PC-9 (cell line): Measurements from ENCODE around the gene SCYGR2. TPM values are rescaled to one million over a fixed set of nuclear protein-coding genes. Genes with fewer than 3 reads are reported as not detected.

Experiments
- BruUV-seq: library from RNA; stranded (reverse); fragments of 400-500 nt; replicated peaks from 2 replicates; lab custom pipeline; 2021; lab: Mats Ljungman, UMichigan
- CTCF ChIA-PET: fragments of 300-600 bp; sonication (Branson Sonifier 250); formaldehyde crosslinking; loops from one replicate; lab custom pipeline; 2022; ENCODE audit warnings: antibody characterized with exemption; lab: Charles Lee
- POLR2A ChIA-PET: fragments of 300-600 bp; sonication (Branson Sonifier 250); formaldehyde crosslinking; loops from one replicate; lab custom pipeline; 2022; ENCODE audit warnings: antibody characterized with exemption; ENCODE audit not compliant: unreplicated experiment; lab: Charles Lee
- DNase-seq, 2 experiments: peaks; one replicate each; pipeline versions ENCODE4 v3.0.0 to v3.0.0-alpha.2; 2015 to 2022; ENCODE audit warnings: mixed read lengths in 1 of 2
- H2AFZ ChIP-seq: fragments of 200-600 bp; sonication (generic); 2 replicates; pipeline ENCODE4 v1.8.1; 2017; ENCODE audit warnings: antibody characterized with exemption
- H3F3A ChIP-seq: fragments of 200-600 bp; sonication (generic); 2 replicates; pipeline ENCODE4 v1.8.1; 2017; ENCODE audit warnings: antibody characterized with exemption, mild to moderate bottlenecking, low read depth; ENCODE audit not compliant: insufficient read depth
- H3K27ac ChIP-seq: fragments of 200-600 bp; sonication (generic); 2 replicates; pipeline ENCODE4 v1.6.1; 2016; ENCODE audit warnings: mixed run types
- H3K27me3 ChIP-seq: fragments of 200-600 bp; sonication (generic); 2 replicates; pipeline ENCODE4 v1.6.1; 2016; ENCODE audit warnings: low read depth, mixed run types; ENCODE audit not compliant: insufficient read depth
- H3K36me3 ChIP-seq: fragments of 200-600 bp; sonication (generic); 2 replicates; pipeline ENCODE4 v1.6.1; 2016; ENCODE audit warnings: low read depth, mixed run types
- H3K4me1 ChIP-seq: fragments of 200-600 bp; sonication (generic); replicated peaks from 2 replicates; pipeline ENCODE4 v1.6.1; 2016; ENCODE audit warnings: mixed run types; ENCODE audit not compliant: insufficient read depth
- H3K4me2 ChIP-seq: fragments of 200-600 bp; sonication (generic); 2 replicates; pipeline ENCODE4 v1.6.1; 2017; ENCODE audit warnings: mixed run types
- H3K4me3 ChIP-seq: fragments of 200-600 bp; sonication (generic); 2 replicates; pipeline ENCODE4 v1.6.1; 2016; ENCODE audit warnings: mixed run types
- H3K79me2 ChIP-seq: fragments of 200-600 bp; sonication (generic); 2 replicates; pipeline ENCODE4 v1.6.1; 2017; ENCODE audit warnings: low read depth, mixed run types
- H3K9me2 ChIP-seq: fragments of 200-600 bp; sonication (generic); 2 replicates; pipeline ENCODE4 v1.8.1; 2017; ENCODE audit warnings: mild to moderate bottlenecking; ENCODE audit not compliant: insufficient read depth
- H3K9me3 ChIP-seq: fragments of 200-600 bp; sonication (generic); 2 replicates; pipeline ENCODE4 v1.8.1; 2016; ENCODE audit warnings: low read depth; ENCODE audit not compliant: insufficient read depth
- H4K20me1 ChIP-seq: fragments of 200-600 bp; sonication (generic); 2 replicates; pipeline ENCODE4 v1.8.1; 2017; ENCODE audit not compliant: insufficient read depth
- EZH2 ChIP-seq: fragments of 200-600 bp; sonication (generic); IDR thresholded peaks from 2 replicates; pipeline ENCODE4 v1.8.0; 2017; ENCODE audit warnings: antibody characterized with exemption, low read depth
- intact Hi-C: fragments of 100-400 bp; cut with micrococcal nuclease; formaldehyde crosslinking; loops from one replicate; pipeline ENCODE4 v1.10.0; 2022; ENCODE audit not compliant: unreplicated experiment
- total RNA-seq: library from RNA; stranded (reverse); gene quantifications from 2 replicates; pipeline ENCODE4 v1.2.3, GENCODE V29; 2021
- TF ChIP-seq, protein P1 (sequence below): fragments of 200-600 bp; sonication (generic); conservative IDR thresholded peaks from 2 replicates; pipeline ENCODE4 v1.6.1; 2017; ENCODE audit warnings: mixed run types, antibody characterized with exemption, mild to moderate bottlenecking, moderate library complexity

The SCYGR2 gene
- total RNA-seq, 1 experiment from 2014 or later = not detected

DNA sequence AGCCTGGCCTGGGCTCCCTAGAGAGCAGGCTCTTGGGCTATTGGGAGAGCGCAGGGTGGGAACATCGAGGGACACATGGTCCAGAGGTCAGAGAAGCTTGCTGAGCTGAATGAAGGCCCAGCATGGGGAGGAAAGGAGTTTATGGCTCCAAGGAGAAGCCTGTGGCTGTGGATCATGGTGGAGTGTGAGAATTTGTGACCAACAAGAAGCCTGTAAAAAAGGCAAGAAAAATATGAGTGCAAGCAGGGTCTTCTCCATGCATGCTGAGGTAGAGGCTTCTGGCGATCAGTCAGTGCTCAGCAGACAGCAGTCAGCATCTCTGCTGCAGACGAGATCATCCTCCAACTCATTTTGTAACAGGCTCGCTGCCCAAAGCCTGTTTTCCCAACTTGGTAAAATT is 17.2 kb downstream of the SCYGR2 start:
- Histone ChIP-seq H4K20me1 (no peaks in the 10 kb centered on the region), H3K4me1 (peaks cover 18% of the 10 kb centered on the region), H3K4me3 (no peak overlapping the region), H3F3A (0 out of 2 replicates have a peak, but pooled peaks cover 12% of the 10 kb centered on the region), H2AFZ (no peak overlapping the region), H3K9me3 (no peaks in the 10 kb centered on the region), H3K9me2 (no peaks in the 10 kb centered on the region), H3K27me3 (no peaks in the 10 kb centered on the region), H3K79me2 (no peaks in the 10 kb centered on the region), H3K27ac (no peak overlapping the region), H3K36me3 (no peaks in the 10 kb centered on the region), H3K4me2 (no peak overlapping the region)
- no peak for TF ChIP-seq EZH2
- TF ChIP-seq, protein P1, sequence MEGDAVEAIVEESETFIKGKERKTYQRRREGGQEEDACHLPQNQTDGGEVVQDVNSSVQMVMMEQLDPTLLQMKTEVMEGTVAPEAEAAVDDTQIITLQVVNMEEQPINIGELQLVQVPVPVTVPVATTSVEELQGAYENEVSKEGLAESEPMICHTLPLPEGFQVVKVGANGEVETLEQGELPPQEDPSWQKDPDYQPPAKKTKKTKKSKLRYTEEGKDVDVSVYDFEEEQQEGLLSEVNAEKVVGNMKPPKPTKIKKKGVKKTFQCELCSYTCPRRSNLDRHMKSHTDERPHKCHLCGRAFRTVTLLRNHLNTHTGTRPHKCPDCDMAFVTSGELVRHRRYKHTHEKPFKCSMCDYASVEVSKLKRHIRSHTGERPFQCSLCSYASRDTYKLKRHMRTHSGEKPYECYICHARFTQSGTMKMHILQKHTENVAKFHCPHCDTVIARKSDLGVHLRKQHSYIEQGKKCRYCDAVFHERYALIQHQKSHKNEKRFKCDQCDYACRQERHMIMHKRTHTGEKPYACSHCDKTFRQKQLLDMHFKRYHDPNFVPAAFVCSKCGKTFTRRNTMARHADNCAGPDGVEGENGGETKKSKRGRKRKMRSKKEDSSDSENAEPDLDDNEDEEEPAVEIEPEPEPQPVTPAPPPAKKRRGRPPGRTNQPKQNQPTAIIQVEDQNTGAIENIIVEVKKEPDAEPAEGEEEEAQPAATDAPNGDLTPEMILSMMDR = no peak
- intact Hi-C loops = no loop called here
- no TSS peak for BruUV-seq
- DNase-seq = no peak
- ChIA-PET POLR2A (no interaction called here), CTCF (no interaction called here)

- Histone ChIP-seq H3K36me3 (no peaks in the 10 kb centered on the region), H3K9me3 (no peaks in the 10 kb centered on the region), H4K20me1 (no peaks in the 10 kb centered on the region), H3K27ac (no peak overlapping the region), H3K79me2 (no peaks in the 10 kb centered on the region), H2AFZ (no peak overlapping the region), H3K4me1 (peaks cover 18% of the 10 kb centered on the region), H3K4me3 (no peak overlapping the region), H3K9me2 (no peaks in the 10 kb centered on the region), H3K27me3 (no peaks in the 10 kb centered on the region), H3F3A (0 out of 2 replicates have a peak, but pooled peaks cover 12% of the 10 kb centered on the region), H3K4me2 (no peak overlapping the region)
- POLR2A ChIA-PET = no interaction called here
- no TSS peak for BruUV-seq
- CTCF ChIA-PET = no interaction called here
- intact Hi-C loops = no loop called here
- no peak for TF ChIP-seq EZH2
- TF ChIP-seq, protein P1 = no peak
- no peak for DNase-seq
These were observed 17.9 kb downstream of the SCYGR2 start for GRCh38 chr2:227616631-227617030.

- Histone ChIP-seq H3K9me2 (no peaks in the 10 kb centered on the region), H3K9me3 (no peaks in the 10 kb centered on the region; the same call in 1 of the 2 replicates), H3K27ac (no peak within 1 kb of the TSS), H3K36me3 (no peaks in the 10 kb centered on the region), H3K4me3 (no peak within 1 kb of the TSS), H4K20me1 (no peaks in the 10 kb centered on the region), H3K79me2 (no peaks in the 10 kb centered on the region), H3K27me3 (no peaks in the 10 kb centered on the region), H2AFZ (no peak within 1 kb of the TSS), H3K4me1 (peaks cover 16% of the 10 kb centered on the region), H3F3A (0 out of 2 replicates have a peak, but pooled peaks cover 11% of the 10 kb centered on the region), H3K4me2 (no peak within 1 kb of the TSS)
- no peak for DNase-seq
- no TSS peak for BruUV-seq
- intact Hi-C loops = no loop called here
- TF ChIP-seq EZH2 = no peak
- TF ChIP-seq, protein P1 = no peak
- ChIA-PET POLR2A (no interaction called here), CTCF (no interaction called here)
These were observed 18.9 kb downstream of the SCYGR2 start, which contains the start of gene SCYGR4 for GRCh38 chr2:227617316-227618230. SCYGR4 (plus strand) TSS chr2:227617498; CDS start chr2:227617498, 0 bp downstream.
